NCI-H1436 (cell line): Measurements from ENCODE around the gene LZTS2.

ENCODE experiments used
- DNase-seq: peaks from one replicate; lab custom pipeline; 2025; lab: John Stamatoyannopoulos, UW

Gene LZTS2

DNA sequence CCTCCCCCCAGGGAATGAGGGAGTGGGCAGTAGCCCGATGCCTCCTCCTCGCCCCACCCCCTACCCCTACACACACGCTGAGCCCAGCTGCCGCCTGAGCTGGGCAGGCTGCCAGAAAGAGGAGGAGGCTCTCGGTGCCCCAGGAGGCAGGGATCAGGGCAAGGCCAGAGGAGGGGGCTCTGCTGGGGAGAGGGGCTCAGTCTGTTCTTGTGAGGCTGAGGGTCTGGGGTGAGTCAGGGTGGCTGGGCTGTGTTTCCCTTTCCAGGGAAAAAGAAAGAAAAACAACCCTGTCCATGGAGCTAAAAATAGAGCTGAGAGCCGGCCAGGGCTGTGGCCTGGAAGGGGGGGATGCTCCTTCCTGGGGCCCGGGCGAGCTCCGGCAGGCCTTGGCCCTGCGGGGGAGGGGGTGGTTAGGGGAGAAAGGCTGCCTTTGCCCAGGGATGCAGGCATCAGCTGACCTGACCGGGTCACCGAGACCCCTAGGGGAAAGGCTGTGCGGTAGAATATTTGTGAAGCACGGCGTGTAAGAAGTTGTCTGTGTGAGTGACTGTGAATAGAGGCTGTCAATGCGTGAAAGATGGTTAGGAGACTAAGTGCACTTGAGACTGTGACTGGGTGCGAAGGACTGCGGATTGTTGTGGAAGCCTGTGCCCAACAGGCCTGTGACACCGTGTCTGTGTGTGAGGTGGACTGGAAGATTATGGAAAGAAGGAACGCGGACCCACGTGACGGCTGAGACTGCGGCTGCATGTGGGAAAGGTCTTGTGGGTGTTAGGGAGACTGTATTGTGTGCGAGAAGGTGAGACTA, 1.2 kb upstream of the LZTS2 start:
- peak; percentile 91 for DNase-seq

- peak; percentile 57 for DNase-seq
Measured at GRCh38 chr10:100998991-100999741, 442 bp upstream of the LZTS2 start.

DNA sequence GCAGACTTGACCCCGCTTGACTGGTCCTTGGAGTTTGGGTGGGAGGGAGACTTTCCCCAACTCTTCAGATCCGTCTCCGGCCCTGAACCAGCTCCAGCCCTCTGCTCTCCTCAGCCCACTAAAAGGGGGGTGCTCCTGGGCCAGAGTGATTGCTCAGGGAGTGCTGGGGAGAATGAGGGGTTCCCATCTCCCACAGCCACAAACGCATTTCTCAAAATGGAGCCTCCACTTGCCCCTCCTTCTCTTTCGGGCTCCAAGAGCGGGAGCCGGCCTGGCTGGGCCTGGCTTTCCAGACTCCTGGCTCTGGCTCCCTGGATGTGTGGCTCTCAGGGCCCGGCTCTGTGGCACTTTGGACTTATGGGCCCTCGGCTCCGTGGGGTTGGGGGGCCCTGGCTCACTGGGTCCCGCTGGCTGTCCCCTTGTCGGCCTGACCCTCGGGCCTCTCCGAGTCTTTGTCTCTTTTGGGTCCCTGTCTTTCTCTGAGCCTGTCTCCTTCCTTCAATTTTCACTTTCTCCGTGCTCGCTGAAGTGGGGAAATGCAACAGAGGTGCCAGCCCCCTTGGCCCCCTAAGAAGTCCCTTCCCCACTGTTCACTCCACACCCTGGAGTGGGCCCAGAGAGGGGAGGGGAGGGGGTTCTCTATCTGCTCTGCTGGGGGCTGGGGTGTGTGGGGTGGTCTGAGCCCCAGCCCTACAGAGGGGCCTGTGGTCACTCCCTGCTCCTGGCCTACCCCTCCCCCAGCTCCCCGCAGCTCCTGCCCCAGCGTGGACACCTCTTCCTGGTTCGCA, 713 bp downstream of the LZTS2 start:
- DNase-seq = no peak

- no peak for DNase-seq
Measured at GRCh38 chr10:101000915-101001658, 1.5 kb downstream of the LZTS2 start.

DNA sequence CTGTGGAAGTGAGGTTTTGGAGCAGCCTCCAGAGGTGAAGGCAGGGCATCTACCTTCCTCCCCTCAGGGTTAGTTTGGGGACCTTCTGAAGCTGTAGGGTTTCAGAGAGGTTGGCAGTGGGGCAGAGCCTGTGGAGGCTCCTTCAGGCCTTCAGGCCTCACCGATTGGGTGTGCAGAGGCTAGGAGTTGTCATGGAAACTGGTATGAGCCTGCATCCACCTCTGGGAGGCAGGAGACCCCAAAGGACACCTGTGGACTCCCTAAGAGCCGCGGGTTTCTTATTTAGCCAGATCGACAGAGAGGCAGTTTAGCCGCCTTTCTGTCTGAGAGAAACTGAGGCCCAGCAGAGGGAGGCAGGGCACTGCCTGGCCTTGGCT, 2.0 kb downstream of the LZTS2 start:
- no peak for DNase-seq

GRCh38 chr10:101002456-101002855, 2.8 kb downstream of the LZTS2 start:
- DNase-seq = no peak

- DNase-seq = no peak
Measured at GRCh38 chr10:101003639-101004206, 4.1 kb downstream of the LZTS2 start.

DNA sequence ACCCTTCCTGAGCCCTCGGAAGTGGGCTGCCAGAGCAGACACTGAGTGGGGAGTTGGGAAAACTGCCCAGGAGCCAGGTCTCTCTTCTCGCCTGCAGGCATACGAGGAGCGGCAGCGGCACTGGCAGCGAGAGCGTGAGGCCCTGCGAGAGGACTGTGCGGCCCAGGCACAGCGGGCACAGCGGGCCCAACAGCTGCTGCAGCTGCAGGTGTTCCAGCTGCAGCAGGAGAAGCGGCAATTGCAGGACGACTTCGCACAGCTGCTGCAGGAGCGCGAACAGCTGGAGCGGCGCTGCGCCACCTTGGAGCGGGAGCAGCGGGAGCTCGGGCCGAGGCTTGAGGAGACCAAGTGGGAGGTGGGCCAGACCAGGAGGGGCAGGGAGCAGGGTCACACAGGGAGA, 5.8 kb downstream of the LZTS2 start:
- DNase-seq = no peak

DNA sequence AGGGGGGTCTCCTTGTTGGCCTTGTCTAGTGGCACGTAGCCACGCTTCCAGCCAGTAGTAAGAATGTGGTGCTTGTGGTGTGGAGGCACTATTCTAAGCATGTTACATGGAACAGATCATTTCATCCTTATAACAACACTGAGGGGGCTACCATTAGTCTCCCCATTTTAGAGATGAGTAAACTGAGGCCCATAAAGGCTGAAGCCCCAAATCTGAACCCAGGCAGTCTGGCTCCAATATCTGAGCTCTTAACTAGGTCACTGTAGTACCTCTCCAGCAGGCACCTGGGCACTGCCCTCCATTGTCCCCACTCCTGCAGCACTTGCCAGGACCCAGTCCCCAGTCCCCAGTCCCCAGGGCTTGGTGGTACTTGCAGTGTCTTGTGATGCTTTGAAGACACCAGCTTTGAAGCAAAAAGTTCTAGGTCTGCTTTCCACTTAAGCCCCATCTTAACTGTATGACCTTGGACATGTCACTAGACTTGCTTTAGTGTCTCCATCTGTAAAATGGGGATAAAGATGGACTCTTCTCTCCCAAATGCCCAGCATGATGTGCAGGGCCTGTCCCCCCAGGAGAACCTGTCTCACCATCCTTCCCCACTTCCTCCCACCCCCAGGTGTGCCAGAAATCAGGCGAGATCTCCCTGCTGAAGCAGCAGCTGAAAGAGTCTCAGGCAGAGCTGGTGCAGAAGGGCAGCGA, 6.4 kb downstream of the LZTS2 start:
- DNase-seq = no peak

DNA sequence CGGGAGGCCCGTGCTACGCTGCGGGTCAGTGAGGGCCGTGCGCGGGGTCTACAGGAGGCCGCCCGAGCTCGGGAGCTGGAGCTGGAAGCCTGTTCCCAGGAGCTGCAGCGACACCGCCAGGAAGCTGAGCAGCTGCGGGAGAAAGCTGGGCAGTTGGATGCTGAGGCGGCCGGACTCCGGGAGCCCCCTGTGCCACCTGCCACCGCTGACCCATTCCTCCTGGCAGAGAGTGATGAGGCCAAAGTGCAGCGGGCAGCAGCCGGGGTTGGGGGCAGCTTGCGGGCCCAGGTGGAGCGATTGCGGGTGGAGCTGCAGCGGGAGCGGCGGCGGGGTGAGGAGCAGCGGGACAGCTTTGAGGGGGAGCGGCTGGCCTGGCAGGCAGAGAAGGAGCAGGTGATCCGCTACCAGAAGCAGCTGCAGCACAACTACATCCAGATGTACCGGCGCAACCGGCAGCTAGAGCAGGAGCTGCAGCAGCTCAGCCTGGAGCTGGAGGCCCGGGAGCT, 7.0 kb downstream of the LZTS2 start:
- no peak for DNase-seq

DNA sequence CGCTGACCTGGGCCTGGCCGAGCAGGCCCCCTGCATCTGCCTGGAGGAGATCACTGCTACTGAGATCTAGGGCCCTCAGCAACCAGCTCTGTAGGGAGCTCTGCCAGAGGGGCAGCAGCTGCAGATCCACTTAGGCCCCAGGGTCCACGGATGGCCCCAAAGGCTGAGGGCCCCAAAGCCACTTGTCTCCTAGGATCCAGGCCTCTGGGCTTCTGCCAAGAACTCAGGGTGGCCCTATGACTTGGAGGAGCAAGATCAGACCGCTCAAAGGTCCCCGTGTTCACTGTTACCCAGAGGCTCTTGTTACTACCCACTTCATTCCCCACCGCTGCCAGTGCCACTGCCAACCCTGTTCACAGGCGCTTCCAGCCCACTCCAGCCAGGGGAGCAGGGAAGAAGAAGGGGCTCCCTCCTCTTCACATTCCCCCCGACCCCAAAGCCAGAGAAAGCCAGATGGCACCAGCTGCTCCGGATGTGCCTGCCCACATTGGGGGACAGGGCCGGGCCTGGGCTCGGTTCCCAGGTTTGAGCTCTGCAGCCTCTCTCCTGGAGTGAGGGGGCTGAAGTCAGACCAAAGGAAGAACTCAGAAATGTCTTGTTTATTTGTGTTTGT, 7.6 kb downstream of the LZTS2 start:
- no peak for DNase-seq

- no peak for DNase-seq
Measured at GRCh38 chr10:101007915-101008822, 8.6 kb downstream of the LZTS2 start.

- DNase-seq = no peak
Measured at GRCh38 chr10:101008823-101009423, 9.3 kb downstream of the LZTS2 start.

GRCh38 chr10:101010329-101010728, 10.7 kb downstream of the LZTS2 start:
- no peak for DNase-seq

DNA sequence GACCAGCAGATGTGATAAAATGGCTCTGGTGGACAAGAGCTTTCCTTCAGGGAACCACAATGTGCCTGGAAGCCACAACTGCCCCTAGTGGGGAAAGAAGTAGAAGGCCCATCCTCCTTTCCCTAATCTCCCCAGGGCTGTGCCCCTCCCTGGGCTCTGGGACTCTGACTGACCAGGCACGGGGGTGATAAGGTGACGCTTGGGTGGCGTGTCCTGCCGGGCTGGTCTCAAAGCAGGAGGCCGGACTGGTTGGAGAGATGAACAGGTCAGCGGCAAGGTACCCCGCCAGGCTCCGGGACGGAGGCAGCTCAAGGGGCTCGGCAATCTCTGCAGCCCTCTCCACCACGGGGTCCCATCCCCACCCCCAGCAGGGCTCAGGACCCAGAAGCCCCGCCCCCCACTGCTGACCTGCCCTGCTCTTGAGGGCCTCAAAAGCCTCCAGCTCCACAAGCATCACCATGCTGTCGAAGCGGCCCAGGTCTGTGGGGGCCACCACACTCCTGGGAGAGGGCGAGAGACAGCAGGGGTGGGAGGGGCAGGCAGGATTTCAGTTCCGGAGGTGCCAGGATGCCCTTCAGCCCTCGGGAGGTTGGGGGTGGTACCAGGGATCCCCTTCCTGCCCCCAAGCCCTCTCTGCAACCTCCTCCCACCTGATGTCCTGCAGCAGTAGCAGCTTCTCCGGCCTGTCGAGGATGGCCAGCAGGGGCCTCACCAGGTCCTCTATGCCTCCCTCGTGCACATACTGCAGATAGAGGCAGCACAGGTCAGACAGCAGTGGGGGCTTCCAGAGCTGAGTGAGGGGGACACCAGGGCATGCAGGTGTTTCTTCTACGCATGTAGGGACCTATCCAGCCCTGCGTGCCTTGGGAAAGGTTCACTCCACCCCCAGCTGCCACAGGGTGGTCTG, 12.2 kb downstream of the LZTS2 start:
- no peak for DNase-seq

DNA sequence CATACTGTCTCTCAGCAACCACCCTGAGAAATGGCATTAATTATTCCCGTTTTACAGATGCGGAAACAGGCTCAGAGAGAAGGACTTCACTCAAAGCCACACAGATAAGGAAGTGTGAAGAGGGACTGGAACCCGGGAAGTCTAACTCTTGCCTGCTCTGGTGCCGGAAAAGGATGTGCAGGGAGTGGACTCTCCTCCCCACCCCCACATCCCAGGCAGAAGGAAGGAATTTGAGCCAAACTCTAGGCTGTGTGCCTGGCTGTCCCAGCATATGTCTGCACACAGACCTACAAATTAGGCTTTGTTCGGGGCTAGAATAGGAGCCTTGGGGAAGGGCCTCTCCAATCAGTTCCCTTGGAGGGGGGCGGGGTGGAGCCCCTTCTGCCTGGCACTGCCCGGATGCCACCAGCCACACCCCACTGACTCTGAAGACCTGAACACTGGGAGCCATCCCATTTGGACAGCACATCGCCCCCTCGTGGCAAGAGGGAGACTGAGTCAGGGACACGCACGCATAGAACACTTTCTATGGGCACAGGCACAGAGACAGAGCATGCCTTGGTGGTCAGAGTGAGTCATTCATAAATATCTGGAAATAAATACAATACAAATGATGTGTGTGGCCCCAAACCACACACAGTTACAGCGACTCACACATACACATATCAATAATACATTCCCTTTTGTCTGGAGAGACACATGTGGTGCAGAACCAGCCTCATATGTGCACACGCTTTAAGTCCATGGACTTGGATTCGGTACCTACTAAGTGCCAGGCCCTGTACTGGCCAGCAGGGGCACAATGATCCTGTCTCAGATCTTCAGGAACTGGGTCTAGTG, 13.1 kb downstream of the LZTS2 start:
- peak; percentile 80 for DNase-seq

DNA sequence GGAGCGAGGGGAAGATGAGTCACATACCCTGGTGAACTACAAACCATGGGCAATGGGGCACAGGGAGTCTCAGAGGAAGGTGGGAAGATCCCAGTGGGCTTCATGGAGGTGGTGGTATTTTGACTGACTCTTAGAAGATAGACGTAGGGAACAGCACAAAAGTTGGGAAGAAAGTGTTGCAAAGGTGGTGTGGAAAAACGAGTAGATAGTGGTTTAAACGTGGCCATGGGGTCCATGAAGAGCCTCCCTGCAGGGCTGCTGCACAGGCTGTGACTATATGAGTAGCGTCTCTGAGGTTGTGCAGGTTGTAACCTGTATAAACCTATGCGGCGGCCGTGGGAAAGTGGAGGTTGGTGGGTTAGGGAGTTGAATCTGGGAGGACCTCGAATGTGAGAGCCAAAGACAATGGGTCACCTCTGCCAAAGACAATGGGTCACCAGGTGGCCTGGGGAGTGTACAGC, 13.8 kb downstream of the LZTS2 start:
- DNase-seq = no peak
